Measurements from ENCODE around the gene EFCC1.

GRCh38 chr3:129077222-129077621, 76.1 kb downstream of the EFCC1 start:
- TF ChIP-seq, protein P1, sequence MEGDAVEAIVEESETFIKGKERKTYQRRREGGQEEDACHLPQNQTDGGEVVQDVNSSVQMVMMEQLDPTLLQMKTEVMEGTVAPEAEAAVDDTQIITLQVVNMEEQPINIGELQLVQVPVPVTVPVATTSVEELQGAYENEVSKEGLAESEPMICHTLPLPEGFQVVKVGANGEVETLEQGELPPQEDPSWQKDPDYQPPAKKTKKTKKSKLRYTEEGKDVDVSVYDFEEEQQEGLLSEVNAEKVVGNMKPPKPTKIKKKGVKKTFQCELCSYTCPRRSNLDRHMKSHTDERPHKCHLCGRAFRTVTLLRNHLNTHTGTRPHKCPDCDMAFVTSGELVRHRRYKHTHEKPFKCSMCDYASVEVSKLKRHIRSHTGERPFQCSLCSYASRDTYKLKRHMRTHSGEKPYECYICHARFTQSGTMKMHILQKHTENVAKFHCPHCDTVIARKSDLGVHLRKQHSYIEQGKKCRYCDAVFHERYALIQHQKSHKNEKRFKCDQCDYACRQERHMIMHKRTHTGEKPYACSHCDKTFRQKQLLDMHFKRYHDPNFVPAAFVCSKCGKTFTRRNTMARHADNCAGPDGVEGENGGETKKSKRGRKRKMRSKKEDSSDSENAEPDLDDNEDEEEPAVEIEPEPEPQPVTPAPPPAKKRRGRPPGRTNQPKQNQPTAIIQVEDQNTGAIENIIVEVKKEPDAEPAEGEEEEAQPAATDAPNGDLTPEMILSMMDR (IDR thresholded peaks at IDR 0.05), result no peak
- TF ChIP-seq POLR2AphosphoS5 (IDR thresholded peaks at IDR 0.05), result no peak

Measured in transverse colon (tissue), 4 donors.